Panc1 (cell line): ENCODE data around the gene ZBTB4.
"Not testable (repeated sequence)": the region's sequence is repeated elsewhere in the genome, so short reads cannot be mapped to it uniquely, and the experiment has no call there.

ENCODE experiments used
- CTCF ChIP-seq: fragments of 450-650 bp; IDR thresholded peaks from 2 replicates; pipeline ENCODE4 v1.5.1; 2017; ENCODE audit warnings: mild to moderate bottlenecking
- REST ChIP-seq, 2 experiments: IDR thresholded peaks; 2 replicates each; pipeline ENCODE4 v1.6.1; 2011 to 2012; ENCODE audit warnings: low read depth in 2 of 2, control low read depth in 1 of 2, low read length in 1 of 2, mild to moderate bottlenecking in 1 of 2, moderate library complexity in 1 of 2; ENCODE audit not compliant: insufficient read depth in 1 of 2

DNA sequence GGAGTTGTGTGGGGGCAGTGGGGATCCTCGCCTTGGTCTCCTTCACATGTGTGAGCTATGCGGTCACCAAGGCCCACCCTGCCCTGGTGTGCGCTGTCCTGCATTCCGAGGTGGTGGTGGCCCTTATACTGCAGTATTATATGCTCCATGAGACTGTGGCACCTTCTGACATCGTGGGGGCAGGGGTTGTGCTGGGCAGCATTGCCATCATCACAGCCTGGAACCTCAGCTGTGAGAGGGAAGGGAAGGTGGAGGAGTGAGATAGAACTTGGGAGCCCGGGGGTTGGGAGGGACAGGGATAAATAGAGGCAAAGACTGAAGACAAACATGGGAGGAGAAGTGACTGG is 3.3 kb upstream of the ZBTB4 start:
- not testable (repeated sequence) for TF ChIP-seq CTCF; REST (IDR thresholded peaks at IDR 0.05; ENCODE audit: insufficient read depth in 1 of 2, low read depth in 2 of 2, low read length in 1 of 2)
